Skin epidermis (tissue), 12 donors: ENCODE results near the gene RIBC1.
"Not testable (repeated sequence)": the region's sequence is repeated elsewhere in the genome, so short reads cannot be mapped to it uniquely, and the experiment has no call there.

Source experiments
- H3K27ac ChIP-seq, 21 experiments: fragments of 200-600 bp; sonication (generic) in 11 of 21; one replicate each; pipeline ENCODE4 v1.5.0; 2020; ENCODE audit warnings: mild to moderate bottlenecking in 3 of 21, inconsistent platforms in 2 of 21, moderate library complexity in 2 of 21
- H3K4me3 ChIP-seq, 7 experiments: fragments of 200-600 bp; sonication (generic) in 2 of 7; one replicate each; pipeline ENCODE4 v1.5.0; 2020; ENCODE audit warnings: inconsistent platforms in 2 of 7, mild to moderate bottlenecking in 2 of 7, moderate library complexity in 1 of 7

Gene RIBC1

DNA sequence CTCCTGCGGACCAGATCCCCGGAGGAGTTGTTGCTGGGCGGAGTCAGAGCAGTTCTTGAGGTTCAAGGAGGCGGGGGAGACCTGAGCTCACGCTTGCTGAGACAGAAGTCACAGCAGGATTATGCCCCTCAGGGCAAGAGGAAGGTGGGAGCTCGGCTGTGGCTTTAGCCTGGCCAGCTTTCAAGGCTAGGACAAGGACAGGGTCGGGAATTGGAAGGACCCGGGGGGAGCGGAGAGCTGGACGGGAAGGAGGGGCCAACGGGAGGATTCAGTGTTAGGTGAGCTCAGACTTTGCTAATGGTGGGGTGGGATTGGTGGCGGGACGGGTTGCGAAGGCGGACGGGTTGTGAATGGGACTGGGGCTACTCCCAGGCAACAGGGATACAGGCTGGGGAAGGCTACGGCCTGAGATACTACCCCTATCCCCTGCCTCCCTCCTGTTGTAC lies at the start of gene RIBC1:
Gene RIBC1 (plus strand): TSS at position 13 of the 446 bp plus-strand sequence. CDS start 3,404 bp downstream, outside the sequence.
- peak within 1 kb of the TSS; percentile 42 to 73 (median 58) for H3K4me3 ChIP-seq
- H3K27ac ChIP-seq, result peak within 1 kb of the TSS; percentile 62 to 97 (median 91)

DNA sequence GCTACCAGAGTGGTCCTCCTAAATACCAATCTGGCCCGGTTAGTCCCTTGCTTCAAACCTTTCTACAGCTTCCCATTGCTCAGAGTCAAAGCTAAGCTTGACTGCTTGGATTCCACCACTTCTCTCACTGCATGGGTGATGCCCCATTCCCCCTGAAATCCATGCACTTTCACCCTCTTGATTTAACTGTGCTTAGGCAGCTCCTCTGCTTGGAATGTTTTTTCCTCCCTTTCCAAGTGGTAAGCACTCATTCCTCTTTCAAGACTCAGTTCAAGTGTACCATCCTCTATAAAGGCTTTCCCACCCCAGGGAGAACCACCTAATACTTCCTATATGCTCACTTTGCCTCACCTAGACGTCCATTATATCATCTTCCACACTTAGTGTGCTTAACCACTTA lies 49.4 kb upstream of the RIBC1 start:
- Histone ChIP-seq H3K4me3 (no peak overlapping the region), H3K27ac (no peak overlapping the region)

DNA sequence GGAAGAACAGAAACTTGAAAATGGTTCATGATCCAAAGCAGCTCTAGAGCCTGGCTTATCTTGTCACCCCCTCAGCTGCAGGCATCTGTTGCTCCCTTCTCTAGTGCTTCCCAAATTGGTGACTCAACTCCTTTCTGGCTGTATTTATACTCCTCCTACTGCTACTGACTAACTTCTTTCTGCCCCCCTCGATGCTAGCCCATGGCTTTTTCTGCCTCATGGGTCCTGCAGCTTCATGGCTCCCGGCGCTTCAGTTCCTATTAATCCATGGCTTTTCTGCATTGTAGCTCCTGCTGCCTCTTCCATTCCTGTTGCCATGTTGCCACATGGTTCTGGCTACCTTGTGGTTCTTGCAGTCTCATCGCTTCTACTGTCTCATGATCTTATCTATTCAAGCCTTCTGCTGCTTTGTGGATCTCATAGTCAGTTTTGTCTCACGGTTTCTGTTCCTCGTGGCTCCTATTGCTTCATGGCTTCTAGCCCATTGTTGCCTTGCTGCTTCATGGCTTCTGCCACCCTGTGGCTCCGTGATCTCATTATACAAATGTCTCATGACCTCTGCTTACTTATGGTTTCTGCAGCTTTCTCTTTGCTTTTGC lies 48.4 kb upstream of the RIBC1 start:
- Histone ChIP-seq H3K27ac (no peak overlapping the region), H3K4me3 (no peak overlapping the region)

DNA sequence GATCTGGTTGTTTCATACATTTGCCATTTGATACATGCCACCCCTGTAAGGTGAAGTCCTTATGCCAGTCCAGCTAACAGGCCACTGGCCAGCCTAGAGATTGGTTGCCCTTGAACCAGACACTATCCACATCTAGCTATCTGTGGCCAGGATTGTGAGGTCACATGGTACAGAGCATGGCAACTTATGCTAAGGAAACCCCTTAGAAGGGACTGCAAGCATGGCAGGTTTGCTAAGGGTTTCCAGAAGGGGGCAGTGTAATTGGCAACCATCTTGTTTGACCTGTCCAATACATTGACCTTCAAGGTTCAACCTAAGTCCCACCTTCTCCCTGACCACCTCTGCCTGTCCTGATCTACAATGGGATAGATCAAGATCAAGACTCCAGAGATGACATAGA lies 47.8 kb upstream of the RIBC1 start:
- Histone ChIP-seq H3K4me3 (no peak overlapping the region), H3K27ac (no peak overlapping the region)

DNA sequence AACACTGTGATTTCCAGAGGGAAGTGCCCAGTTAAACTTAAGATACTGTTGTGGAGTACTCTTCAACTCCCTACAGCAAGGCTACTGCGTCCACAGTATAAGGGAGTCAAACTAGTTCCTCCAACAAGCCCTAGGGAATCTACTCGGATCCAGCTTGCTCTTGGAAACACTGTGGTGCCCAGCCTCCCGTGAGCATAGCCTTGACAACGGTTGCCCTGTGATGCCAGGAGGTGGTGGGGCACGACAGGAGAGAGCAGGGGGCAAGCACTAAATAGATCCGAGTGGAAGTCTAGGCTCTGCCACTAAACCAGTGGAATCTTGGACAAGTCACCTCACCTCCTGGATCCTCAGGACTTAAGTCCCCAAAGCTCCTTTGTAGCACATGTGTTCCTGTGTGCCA lies 45.8 kb upstream of the RIBC1 start:
- no peak overlapping the region for H3K27ac ChIP-seq
- no peak overlapping the region for H3K4me3 ChIP-seq

DNA sequence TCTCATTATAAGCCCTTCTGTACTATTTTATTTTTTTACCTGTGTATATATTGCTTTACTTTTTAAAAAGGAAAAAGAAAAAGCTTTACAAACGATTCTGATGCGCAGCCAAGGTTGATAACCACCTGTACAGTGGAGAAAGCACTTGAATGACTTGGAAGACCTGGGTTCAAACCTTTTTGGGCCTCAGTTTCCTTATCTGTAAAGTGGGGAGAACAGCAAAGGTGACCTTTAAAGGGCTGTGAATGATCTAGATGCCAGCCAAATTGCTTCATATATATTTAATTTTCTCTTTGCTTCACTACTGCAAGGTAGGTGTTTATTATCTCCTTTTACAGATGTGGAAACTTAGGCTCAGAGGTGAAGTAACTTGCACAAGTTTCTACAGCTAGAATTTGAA lies 45.2 kb upstream of the RIBC1 start:
- Histone ChIP-seq H3K27ac (no peak overlapping the region), H3K4me3 (no peak overlapping the region)

DNA sequence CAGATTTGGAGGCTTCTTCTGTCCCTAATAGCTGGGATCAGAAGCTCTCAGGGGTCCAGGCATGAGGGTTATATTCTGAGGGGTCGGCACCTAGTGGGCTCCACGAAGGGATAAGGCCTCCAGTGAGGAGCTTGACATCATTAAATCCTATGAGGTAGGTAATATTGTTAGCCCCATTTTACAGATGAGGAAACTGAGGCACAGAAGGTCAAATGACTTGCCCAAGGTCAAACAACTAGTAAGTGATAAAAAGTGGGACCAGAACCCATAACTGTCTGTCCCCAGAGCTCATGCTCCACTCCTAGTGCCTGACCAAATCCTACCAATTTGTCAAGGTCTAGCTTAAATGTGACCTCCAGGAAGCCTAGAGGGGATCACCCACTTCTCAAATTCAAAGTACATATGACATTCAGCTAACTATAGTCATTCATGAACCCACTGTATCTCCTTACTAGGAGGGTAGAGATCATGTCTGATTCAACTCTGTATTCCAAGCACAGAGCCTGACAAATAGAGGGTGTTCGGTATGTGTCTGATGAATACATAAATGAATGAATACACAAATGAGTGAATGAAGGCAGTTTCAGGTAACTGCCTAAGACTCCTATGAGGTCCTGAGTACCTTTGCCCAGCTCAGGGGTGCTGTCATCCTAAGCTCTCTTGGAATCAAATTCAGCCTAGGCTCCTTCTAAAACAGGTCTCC lies 43.5 kb upstream of the RIBC1 start:
- Histone ChIP-seq H3K4me3 (no peak overlapping the region), H3K27ac (no peak overlapping the region)

DNA sequence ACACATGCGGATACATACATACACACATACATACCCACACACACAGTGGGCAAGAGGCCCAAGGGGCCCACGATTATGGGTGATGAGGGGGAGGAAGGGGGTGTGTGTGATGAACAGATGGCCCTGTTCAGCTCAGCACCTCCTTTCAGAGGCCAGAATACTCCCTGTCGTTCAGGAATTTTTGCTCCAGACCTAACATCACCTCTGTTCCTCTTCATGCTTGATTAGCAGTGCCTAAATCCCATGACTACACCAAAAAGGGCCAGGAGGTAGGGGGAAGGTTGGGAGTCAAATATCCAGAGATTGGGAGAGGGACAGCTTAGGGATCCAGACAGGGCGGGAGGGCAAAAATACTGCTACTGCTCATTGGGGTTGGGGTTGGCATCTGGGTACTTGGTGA lies 42.9 kb upstream of the RIBC1 start:
- no peak overlapping the region for H3K4me3 ChIP-seq
- no peak overlapping the region for H3K27ac ChIP-seq

DNA sequence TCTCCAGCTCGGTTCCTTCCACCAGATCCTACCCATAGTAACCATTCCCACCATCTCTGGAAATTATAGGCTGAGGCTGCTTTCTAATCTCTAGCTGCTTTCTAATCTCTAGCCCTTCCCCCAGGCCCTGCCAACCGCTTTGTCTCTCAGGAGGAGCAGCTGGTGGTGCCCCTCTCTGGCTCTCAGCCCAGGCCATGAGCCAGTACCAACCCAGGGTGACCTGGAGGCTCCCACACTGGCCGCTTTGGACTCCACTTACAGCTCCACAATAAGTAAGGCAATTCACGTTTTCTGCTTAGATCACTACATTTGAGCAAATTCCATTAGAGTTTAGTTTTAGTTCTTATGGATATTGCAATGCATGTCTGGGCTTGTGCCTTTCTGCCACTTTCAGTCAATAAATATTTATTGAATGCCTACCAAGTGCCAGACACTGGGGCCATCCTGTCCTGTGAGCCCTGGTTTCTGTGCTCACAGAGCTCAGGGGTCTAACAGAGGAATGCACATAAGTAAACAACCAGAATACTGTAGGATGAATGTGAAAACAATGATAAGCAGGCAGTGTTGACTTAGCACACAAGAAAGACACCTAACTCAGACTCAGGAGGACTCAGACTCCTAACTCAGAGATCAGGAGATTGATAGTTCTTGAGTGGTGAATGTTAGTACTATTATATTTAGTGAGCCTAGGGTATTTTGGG lies 39.1 kb upstream of the RIBC1 start:
- H3K4me3 ChIP-seq, result no peak overlapping the region
- no peak overlapping the region for H3K27ac ChIP-seq

DNA sequence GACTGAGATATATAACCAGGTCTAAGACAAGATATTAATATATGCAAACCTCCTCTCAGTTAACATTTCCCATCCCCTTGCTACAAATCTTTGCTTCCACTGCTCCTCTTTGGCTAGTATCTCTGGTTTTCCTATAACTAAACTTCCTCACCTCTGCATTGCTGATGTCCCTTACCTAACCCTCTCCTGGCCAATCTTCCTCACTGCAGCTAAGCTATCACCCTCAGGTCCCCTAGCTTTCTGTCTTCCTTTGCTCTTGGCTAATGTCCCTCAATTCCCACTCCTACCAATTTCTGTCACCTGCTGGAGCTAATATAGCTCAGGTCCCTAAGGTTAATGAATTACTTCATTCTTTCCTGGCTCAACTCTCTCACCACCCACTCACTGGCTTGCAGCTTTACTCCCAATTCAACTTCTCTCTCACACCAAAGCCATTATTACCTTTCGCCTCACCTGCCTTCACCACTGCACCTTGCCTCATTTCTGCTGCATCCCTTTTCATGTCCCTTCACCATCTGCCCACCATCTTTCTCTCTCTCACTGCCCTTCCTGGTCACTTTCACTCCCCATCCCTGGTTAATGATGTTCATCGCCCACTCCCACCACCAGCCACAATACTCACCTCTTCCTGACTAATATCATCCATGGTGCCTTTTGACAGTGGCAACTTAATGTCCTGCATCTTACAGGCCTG lies 26.9 kb upstream of the RIBC1 start:
- Histone ChIP-seq H3K27ac (no peak overlapping the region), H3K4me3 (no peak overlapping the region)

DNA sequence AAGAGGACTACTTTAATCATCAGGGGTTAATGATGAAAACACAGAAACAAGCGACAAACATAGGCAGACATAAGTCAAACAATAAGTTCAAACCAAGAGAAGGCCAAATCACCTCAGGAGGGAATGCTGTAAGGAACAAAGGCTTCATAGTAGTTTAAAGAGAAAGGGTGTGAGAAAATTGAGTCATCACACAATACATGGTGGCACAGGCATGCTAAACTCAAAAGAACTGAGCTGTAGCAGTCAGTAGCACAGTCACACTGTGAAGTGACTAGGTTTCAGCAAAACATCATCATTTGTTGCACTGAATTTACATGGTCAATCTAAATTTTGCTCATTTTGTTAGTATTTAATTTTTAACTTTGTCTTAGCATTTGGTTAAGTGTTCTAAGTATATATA lies 24.5 kb upstream of the RIBC1 start:
- H3K4me3 ChIP-seq, result no peak overlapping the region
- H3K27ac ChIP-seq, result no peak overlapping the region

DNA sequence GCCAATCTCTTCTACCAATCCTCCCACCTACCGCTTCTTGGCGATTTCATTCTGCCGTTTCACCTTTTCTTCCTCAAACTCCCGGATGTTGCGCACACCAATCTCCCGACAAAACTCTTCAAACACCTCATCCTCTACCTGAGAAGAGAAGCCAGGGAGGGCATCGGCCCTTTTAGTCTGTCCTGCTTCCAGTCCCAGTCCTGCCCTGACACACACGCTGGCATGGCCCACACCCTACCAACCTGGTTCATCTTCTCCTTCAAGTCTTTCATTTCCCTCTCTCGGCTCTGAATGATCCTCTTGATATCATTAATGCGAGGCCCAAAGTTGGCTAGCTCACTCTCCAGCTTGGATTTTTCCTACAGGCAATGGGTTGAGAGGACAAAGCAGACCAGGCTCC lies 19.1 kb upstream of the RIBC1 start:
- Histone ChIP-seq H3K4me3 (no peak overlapping the region), H3K27ac (no peak overlapping the region)

DNA sequence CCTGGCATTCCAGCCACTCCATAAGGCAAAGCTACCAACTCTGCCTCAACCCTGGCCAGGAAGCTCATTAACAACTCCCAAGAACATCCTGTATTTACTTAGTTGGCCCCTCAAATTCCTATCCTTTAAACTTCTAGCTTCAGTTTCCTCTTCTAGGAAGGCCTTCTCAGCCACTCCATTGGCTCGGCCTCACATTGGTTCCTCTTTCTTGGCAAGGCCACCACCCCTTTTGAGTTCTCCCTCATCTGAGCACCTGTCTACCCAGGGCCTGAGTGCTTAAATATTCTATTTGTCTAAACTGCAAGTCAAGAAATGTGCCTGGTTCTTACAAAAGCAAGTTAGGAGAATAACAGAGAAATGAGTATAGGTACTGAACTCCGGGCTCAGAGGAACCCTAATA lies 10.2 kb upstream of the RIBC1 start:
- Histone ChIP-seq H3K27ac (no peak overlapping the region), H3K4me3 (no peak overlapping the region)

DNA sequence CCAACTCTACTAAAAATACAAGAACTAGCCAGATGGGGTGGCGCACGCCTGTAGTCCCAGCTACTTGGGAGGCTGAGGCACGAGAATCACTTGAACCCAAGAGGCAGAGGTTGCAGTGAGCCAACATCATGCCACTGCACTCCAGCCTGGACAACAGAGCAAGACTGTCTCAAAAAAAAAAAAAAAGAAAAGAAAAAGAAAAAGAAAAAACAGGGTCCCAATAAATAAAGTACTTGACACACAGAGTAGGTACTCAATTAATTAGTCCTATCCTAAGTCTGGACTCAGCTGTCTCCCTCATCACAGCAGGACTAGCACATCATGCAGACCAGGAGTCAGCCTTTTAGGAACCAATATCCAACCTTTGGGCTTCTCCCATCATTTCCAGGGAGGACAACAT lies 2.3 kb upstream of the RIBC1 start:
- H3K4me3 ChIP-seq, H3K27ac ChIP-seq: not testable (repeated sequence)

DNA sequence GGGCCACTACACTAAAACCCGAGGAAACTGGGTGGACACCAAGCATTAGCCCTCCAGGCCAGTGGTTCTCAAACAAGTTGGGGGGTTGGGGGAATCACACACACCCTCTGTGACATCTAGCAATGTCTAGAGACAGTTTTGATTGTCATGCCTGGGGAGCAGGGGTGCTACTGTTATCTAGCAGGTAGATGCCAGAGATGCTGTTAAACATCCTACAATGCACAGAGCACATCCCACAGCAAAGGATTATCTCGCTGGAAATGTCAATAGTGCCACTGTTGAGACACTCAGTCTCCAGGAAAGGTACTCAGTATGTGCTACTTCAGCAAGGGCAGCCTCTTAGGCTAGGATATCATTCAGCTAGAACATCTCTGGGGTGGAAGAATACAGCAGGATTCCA lies 1.5 kb upstream of the RIBC1 start:
- Histone ChIP-seq H3K4me3 (peak overlapping the region in 3 of 7 experiments; percentile 54 to 64 (median 58)), H3K27ac (peak overlapping the region in 1 of 21 experiments; percentile 96)

DNA sequence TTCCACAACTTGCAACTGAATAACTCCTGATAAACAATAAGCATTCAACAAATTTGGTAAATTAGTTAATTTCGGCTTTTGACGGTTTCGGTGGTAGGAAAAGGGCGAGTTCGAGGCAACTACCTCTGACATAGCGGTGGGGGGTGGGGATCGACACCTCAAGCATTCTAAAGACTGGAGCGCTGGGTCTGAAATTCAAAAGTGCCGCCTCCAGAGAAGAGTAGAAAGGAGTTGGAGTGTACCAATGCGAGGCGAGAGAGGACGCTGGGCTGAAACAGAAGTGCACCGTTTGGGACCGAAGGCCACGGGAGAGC lies 944 bp upstream of the RIBC1 start:
- Histone ChIP-seq H3K27ac (peak overlapping the region; percentile 62 to 97 (median 91)), H3K4me3 (peak overlapping the region; percentile 42 to 73 (median 58))

DNA sequence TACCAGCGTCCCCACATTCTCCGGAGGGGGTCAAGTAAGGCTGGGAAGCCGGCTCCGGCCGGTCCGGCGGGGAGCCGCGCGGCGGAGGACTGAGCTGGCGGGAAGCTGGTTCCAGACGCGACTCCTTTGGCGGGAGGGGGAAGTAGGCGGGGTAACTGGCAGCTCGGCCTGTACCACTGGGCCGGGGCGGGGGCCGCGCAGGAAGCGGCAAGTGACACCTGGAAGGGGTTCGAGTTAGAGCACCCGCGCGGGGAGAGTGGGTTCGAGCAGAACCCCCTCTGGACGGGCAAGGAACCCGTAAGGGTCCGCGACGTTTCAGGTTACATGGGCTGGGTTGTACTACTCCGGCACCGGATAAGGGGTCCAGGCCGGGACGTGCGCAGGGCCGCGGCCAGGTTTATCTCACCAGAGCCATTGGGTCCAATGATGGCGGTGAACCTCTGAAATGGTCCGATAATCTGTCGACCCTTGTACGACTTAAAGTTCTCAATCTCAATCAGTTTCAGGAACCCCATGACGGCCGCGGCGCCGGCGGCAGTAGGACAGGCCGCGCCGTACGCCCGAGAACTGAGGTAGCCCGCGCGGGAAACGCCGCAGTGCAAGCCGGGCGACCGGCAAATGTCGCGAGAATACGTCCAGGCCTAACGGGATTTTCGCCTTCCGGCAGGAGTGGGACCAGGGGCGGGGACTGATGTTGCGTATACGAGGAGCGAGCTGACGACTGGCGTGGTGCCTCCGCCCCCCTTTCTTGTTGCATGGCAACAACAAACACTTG lies 400 bp upstream of the RIBC1 start, which contains the start of gene SMC1A:
Gene SMC1A (minus strand): TSS at position 569 of the 775 bp plus-strand sequence. CDS start 54 bp downstream, at position 515.
- peak within 1 kb of the TSS; percentile 42 to 73 (median 58) for H3K4me3 ChIP-seq
- peak within 1 kb of the TSS; percentile 62 to 97 (median 91) for H3K27ac ChIP-seq

DNA sequence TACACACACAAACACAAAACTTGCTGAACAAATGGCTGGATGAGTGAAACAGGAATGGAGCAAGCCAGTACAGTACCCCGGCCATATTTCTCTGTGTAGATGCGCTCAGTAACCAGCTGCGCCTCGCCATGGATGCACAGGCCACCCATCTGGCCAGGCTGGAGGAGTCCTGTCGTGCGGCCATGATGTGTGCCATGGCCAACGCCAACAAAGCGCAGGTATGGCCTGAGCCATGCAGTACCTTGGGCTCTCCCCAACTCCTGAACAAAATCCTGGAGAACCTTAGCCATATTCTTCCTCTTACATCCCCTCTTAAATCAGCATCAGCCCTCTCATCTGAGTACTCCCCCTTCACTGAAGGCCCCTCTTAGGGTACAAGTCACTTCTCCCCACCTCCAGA lies 7.1 kb downstream of the RIBC1 start:
- no peak overlapping the region for H3K4me3 ChIP-seq
- no peak overlapping the region for H3K27ac ChIP-seq

DNA sequence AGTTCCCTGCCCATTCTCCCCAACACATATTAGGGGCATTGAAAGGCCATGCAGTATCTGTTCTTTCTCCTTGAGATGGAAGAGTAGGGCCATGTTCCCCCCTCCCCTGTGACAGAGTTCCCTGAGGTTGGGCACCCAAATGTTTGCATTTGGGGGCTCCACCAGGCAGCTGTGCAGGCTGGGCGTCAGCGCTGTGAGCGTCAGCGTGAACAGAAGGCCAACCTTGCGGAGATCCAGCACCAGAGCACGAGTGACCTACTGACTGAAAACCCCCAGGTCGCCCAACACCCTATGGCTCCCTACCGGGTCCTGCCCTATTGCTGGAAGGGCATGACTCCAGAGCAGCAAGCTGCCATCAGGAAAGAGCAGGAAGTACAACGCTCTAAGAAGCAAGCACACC lies 7.6 kb downstream of the RIBC1 start:
- Histone ChIP-seq H3K4me3 (no peak overlapping the region), H3K27ac (no peak overlapping the region)
